Measurements from ENCODE around the gene LAT. TPM values are rescaled to one million over a fixed set of nuclear protein-coding genes. Genes with fewer than 3 reads are reported as not detected.
"Not testable (repeated sequence)": the region's sequence is repeated elsewhere in the genome, so short reads cannot be mapped to it uniquely, and the experiment has no call there.

The LAT gene
- total RNA-seq: 5.8 TPM

DNA sequence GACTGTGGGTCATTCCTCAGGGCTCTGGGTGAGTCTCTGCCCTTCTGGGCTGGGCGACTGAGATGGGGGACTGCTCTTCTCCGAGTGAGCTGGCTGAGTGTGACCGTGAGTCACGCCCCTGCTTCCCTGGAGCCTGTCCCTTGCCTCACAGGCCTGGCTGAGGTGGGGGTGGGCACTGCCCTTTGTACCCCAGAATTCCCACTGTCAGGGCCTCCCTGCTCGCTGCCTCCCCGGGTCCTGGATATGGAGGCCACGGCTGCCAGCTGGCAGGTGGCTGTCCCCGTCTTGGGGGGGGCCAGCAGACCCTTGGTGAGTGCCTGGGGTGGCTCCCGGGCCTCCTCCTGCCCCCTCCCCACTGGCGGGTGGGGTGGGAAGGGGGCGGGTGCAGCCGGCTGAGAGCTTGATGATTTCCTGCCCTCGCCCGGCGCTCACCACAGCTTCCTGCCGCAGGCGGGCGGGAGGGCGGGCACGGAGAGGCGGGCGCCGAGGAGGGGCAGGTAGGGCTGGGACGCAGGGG lies at the start of gene LAT:
Gene LAT, plus strand, starts transcription at position 434 of the 517 bp plus-strand sequence. CDS start 366 bp downstream, outside the sequence.
- DNase-seq (ENCODE audit: low spot score) (no peak), ATAC-seq (peak; percentile 33)
- intact Hi-C loops (cut with DNase I): no loop called here

GRCh38 chr16:28935346-28935745 lies 49.5 kb upstream of the LAT start:
- ATAC-seq (no peak), DNase-seq (ENCODE audit: low spot score) (no peak)
- intact Hi-C loops (cut with DNase I): no loop called here

DNA sequence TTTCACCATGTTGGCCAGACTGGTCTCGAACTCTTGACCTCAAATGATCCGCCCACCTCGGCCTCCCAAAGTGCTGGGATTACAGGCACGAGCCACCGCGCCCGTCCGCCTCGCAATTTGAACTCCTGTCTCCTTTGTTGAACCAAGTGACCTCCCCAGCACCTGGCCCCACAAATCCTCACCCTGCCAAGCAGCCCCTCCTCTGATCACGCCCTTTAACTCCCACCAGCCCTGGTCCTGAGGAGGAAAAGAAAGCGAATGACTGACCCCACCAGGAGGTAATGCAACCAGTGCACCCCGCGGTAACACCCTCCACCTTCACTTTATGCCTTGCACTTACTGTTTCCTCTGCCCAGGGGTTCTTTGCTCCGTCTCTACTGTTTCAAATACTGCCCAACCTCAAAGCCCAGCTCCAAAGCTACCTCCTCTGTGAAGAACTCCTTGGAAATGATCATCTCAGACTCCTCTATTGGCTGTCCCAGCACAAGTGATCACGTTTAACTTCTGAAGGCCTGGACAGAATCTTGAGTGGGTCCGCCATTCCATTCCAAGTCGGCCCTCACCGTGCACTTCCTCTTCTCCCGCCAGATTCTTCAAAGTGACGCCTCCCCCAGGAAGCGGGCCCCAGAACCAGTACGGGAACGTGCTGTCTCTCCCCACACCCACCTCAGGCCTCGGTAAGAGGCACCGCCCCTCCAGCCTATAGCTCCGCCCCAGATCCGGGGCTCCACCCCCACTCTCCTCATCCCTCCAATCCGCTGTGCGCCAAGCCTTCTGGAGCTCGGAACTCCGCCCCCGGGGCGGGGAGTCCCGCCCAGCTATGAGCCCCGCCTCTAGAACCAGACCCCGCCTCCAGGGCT lies 48.7 kb upstream of the LAT start:
- ATAC-seq (peak; percentile 98), DNase-seq (ENCODE audit: low spot score) (peak; percentile 92)
- intact Hi-C loops (cut with DNase I): no loop called here

DNA sequence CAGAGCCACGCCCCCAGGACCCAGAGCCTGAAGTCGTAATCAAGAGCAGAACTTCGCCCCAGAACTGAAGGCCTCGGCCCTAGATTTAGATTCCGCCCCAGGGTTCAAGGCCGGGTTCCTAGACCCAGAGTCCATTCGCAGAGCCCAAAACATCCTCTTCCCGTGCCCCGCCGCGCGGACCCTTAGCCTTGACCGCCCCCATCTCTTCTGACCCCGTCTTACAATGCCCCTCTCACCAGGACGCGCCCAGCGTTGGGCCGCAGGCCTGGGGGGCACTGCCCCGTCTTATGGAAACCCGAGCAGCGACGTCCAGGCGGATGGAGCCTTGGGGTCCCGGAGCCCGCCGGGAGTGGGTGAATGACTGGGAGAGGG lies 48.1 kb upstream of the LAT start:
- intact Hi-C loops (cut with DNase I): no loop called here
- ATAC-seq: peak; percentile 20
- DNase-seq (ENCODE audit: low spot score): no peak

DNA sequence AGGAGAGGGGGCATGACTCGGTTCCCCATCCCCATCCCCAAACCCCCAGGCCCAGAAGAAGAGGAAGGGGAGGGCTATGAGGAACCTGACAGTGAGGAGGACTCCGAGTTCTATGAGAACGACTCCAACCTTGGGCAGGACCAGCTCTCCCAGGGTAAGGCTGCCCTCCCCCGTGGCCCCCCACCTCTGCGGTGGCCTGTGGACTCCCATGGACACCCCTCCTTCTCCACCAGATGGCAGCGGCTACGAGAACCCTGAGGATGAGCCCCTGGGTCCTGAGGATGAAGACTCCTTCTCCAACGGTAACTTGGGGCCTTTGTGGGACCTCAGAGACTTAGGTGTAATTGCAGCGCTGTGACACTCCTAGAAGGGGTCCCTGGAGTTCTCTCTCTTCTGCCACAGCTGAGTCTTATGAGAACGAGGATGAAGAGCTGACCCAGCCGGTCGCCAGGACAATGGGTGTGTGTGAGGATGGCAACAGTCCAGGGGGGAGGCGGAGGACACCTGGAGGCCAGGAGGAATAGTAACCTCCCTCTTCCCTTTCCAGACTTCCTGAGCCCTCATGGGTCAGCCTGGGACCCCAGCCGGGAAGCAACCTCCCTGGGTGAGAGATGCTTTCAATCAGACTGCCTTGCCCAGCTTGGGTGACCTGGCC lies 47.5 kb upstream of the LAT start:
- ATAC-seq (peak; percentile 7), DNase-seq (ENCODE audit: low spot score) (no peak)
- intact Hi-C loops (cut with DNase I): no loop called here

DNA sequence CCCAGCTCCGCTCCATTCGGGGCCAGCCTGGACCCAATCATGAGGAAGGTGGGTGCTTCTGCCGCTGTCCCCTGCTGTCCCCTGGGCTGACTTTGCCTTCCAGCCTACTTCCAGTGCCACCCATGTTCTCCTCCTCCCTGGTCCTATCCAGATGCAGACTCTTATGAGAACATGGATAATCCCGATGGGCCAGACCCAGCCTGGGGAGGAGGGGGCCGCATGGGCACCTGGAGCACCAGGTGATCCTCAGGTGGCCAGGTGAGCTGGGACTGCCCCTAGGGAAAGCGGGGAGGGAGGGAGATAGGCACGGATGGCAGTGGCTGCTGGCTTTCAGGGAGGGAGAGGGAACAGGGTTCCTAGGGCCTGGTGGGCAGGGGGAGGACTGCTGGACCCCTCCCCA lies 46.1 kb upstream of the LAT start:
- no peak for ATAC-seq
- intact Hi-C loops (cut with DNase I): no loop called here
- no peak for DNase-seq (ENCODE audit: low spot score)

DNA sequence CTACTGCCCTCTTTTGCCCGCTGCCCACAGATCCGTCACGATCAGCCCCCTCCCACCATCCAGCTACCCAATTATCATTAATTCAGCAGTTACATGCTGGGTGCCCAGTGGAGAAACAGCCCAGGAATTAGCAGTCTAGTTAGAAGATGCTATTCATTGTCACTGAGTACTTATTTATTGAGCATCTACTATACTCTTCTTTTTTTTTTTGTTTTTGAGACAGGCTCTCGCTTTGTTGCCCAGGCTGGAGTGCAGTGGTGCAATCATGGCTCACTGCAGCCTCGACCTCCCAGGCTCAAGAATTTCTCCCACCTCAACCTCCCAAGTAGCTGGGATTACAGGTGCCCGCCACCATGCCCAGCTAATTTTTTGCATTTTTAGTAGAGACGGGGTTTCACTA lies 45.0 kb upstream of the LAT start:
- intact Hi-C loops (cut with DNase I): loop anchor here (10.0 kb wide), 1 partner anchor 95 kb away; the partner anchor contains the start of gene TUFM
- ATAC-seq; DNase-seq (ENCODE audit: low spot score): not testable (repeated sequence)

DNA sequence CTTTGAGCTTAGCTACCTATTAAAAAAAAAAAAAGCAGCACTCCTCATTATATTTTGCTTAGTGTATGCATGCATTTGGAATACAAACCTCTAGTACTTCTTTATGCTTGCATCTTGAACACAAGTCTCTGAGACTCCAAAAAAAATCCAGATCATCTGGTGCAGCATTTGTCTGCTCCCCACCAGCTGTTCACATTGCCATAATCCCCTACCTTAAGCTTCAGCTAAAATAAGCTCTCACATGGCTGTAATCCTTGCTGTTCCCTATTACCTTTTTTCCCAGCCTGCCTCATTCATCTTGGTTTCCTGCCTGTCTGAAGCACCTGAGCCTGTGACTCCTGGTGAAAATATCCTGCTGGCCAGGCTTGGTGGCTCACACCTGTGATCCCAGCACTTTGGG lies 41.6 kb upstream of the LAT start:
- DNase-seq (ENCODE audit: low spot score): no peak
- ATAC-seq: no peak
- intact Hi-C loops (cut with DNase I): loop anchor here (10.0 kb wide), 1 partner anchor 98 kb away; the partner anchor contains the start of gene TUFM

DNA sequence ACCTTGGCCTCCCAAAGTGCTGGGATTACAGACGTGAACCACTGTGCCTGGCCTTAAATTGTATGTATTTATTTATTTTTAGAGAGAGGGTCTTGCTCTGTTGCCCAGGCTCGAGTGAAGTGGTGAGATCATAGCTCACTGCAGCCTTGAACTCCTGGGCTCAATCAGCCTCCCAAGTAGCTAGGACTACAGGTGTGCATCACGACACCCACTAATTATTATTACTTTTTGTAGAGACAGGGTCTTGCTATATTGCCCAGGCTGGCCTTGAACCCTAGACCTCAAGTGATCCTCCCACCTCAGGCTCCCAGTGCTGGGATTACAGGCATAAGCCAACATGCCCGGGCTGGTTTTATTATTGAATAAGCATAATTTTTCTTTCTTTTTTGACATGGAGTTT lies 38.2 kb upstream of the LAT start:
- ATAC-seq: no peak
- no peak for DNase-seq (ENCODE audit: low spot score)
- intact Hi-C loops (cut with DNase I): loop anchor here (10.0 kb wide), 1 partner anchor 102 kb away; the partner anchor contains the start of gene TUFM

- DNase-seq (ENCODE audit: low spot score) (peak; percentile 100), ATAC-seq (peak; percentile 99)
- intact Hi-C loops (cut with DNase I): loop anchor here (10.0 kb wide), 1 partner anchor 126 kb away; the partner anchor contains the start of gene ATXN2L
Measured at GRCh38 chr16:28950648-28951409, 34.0 kb upstream of the LAT start, which contains the start of gene NFATC2IP. Gene NFATC2IP, plus strand, starts transcription at chr16:28950937. Its CDS starts 75 bp downstream, at chr16:28951012.

DNA sequence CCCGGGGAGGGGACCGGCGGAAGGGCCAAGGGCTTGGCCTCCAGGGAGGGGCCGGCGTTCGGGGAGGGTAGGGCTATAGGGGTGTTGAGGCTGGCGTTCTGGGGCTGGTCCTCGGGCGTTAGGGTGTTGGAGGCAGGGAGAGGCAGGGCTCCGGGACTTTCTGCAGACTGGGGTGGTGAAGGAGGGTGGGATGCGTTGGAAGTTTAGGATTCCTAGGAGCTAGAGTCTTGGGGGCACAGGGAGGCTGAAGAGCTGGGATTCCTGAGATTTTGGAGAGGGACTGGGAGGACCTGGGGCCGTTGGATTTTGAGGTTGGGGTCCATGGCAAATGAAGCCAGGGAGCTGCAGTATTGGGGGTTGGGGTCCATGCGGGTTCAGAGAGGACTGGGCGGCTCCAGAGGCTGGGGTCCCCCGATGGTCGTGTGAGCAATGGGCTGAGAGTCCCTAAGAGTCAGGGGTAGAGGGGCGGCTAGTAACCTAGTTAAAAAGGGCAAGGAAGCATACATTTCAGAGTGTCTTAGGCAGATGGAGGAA lies 33.4 kb upstream of the LAT start:
- no peak for DNase-seq (ENCODE audit: low spot score)
- intact Hi-C loops (cut with DNase I): loop anchor here (10.0 kb wide), 1 partner anchor 127 kb away; the partner anchor contains the start of gene ATXN2L
- ATAC-seq: no peak

DNA sequence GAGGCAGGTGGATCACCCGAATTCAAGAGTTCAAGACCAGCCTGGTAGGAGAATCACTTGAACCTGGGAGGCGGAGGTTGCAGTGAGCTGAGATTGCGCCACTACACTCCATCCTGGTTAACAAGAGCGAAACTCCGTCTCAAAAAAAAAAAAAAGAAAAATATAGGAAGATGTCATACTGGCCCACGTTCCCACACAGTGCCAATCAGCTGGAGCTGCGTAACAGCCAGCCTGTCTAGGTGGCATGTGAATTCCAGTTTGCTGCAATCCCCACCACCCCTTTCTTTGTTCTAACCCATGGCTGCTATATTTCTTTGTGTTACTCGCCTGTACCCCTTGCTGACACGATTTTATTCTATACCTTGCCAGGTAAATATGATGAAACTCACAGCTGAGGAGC lies 26.6 kb upstream of the LAT start:
- intact Hi-C loops (cut with DNase I): loop anchor here (10.0 kb wide), 1 partner anchor 133 kb away; the partner anchor contains the start of gene ATXN2L
- DNase-seq (ENCODE audit: low spot score): no peak
- no peak for ATAC-seq

DNA sequence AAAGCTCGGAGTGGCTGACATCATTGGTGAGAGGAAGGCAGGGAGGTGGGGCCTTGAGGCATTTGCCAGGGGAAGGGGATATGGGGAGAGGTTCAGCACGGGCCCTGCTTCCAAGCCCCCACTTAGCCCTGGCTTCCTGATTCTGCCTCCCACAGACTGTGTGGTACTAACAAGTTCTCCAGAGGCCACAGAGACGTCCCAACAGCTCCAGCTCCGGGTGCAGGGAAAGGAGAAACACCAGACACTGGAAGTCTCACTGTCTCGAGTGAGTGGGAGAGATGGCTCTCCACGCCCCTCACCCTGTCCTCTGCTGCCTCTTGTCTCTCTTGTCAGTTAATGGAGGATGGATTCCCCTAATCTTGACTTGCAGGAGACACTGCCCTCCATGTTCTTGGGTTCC lies 26.0 kb upstream of the LAT start:
- intact Hi-C loops (cut with DNase I): loop anchor here (10.0 kb wide), 1 partner anchor 134 kb away; the partner anchor contains the start of gene ATXN2L
- DNase-seq (ENCODE audit: low spot score) (no peak), ATAC-seq (no peak)

DNA sequence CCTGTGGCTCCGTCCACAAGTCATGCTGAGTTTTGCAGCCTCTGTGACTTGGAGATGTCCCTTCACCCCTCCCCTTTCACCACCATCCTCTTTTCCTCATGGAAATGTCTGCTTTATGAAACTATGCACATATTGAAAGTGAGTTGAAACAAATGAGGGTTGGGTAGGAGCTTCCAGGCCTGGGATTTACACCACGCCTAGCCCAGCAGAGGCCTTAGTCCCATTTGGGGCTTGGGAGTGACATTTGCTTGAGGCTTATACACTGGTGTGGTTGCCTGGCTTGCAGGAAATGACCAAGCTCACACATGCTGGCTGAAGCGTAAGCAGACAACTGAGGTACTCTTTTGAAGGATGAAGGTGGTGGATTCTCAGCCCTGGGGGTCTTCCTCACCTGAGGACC lies 20.8 kb upstream of the LAT start:
- intact Hi-C loops (cut with DNase I): no loop called here
- DNase-seq (ENCODE audit: low spot score) (no peak), ATAC-seq (no peak)

DNA sequence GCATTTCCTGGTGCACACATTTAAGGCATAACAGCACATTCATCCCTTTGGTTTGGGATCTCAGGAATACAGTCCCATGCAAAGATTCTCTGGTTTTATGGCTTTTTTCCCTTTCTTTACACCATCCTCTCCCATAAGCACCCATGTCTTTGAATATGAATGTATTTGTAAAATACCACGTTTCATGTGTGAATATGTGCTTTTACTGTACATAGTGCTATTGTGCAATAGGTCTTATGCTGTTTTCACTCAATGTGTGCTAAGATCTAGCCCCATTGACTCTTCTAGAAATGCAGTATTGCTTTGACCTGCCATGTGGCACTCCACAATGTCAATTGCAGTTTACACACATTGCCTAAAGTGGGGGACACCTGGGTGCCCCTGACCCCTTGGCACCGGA lies 20.4 kb upstream of the LAT start:
- intact Hi-C loops (cut with DNase I): no loop called here
- no peak for ATAC-seq
- DNase-seq (ENCODE audit: low spot score): no peak

- ATAC-seq (no peak), DNase-seq (ENCODE audit: low spot score) (no peak)
- intact Hi-C loops (cut with DNase I): no loop called here
Measured at GRCh38 chr16:28967156-28967555, 17.7 kb upstream of the LAT start.

DNA sequence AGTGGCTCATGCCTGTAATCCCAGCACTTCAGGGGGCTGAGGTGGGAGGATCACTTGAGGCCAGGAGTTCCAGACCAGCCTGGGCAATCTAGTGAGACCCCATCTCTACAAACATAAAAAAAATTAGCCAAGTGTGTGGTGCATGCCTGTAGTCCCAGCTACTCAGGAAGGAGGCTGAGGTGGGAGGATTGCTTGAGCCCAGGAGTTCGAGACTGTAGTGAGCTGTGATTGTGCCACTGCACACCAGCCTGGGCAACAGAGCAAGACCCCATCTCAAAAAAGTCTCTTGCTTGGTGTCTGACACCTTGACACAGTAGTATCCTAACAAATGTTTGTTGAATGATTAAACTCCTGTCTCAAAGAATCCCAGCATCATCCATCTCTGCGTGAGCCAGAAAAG lies 15.2 kb upstream of the LAT start:
- intact Hi-C loops (cut with DNase I); ATAC-seq; DNase-seq (ENCODE audit: low spot score): not testable (repeated sequence)

- ATAC-seq (peak; percentile 66), DNase-seq (ENCODE audit: low spot score) (peak; percentile 72)
- intact Hi-C loops (cut with DNase I): no loop called here
Measured at GRCh38 chr16:28974007-28974436, 10.8 kb upstream of the LAT start.
